GM19351 (cell line): ENCODE results near the gene CCNT2.
"Not testable (repeated sequence)": the region's sequence is repeated elsewhere in the genome, so short reads cannot be mapped to it uniquely, and the experiment has no call there.

Experiments
- ATAC-seq: cut with Tn5 transposase; IDR thresholded peaks from one replicate; pipeline ENCODE4 v1.9.1; 2021; ENCODE audit warnings: mild to moderate bottlenecking, moderate library complexity; ENCODE audit not compliant: unreplicated experiment

The CCNT2 gene

DNA sequence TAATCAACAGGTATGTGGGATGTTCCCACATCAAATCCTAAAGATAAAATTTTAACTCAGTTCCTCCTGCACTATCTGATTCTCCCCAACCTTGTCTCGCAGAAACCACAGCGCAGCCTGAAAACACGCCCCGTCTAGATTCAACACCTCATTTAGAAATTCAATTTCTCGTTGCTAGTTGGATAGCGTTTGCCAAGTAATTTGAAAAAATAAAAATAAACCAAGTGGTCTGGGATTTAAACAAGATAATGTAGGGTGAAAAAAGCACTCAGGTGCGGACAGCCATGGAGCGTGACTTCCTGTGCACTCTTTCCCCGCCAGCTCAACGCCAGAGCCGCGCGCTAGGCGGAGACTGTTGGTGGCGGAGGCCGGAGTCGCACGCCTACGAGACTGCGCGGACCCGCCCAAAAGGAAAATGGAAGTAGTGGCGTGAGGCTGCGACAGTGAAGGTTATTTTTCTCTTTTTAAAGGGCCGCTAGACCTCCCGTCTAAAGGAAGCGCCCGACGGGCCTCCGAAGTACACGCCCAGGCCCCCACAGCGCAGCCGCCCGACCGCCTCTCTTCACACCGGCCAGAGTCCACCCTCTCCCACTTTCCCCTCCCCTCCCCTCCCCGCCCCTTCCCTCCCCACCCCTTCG lies 615 bp upstream of the CCNT2 start:
- ATAC-seq, result peak; percentile 71

DNA sequence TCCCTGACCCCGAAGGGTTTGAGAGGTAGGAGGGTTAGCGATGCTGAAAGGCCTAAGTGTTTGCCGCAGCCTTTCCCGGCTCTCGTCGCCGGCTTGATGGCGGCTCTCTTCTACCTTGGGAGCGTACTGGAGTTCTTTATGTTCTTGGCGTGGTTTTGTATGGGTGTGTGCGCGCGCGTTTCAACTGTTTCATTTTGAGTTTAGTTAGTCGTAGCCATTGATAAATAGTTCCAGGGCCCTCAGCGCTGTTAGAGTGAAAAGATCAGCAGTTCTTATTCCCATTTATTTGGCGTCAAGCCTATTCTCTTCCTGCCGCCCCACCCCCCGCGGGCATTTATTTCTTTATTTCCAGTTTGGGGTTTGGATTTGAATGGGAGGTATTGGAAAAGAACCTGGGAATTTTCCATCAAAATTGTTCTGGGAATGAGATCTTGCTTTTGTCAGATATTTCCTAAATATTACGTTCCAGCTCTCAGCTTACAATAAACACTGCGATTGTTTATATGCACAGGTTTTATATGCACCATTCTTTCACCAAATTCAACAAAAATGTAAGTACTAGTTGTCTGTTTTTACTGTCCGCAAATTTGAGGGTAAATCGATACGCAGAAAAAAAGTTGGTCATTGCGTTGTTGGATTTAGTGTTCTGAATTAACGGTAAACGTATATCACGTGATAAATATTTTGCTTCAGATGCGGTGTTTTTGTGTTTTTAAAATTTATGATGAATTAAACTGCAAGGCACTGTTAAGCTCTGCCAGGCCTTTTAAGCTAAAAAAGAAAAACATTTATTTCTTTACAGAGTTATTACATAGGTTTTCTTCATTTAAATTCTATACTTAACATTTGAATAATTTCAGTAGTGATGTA lies 954 bp downstream of the CCNT2 start:
- ATAC-seq, result no peak

DNA sequence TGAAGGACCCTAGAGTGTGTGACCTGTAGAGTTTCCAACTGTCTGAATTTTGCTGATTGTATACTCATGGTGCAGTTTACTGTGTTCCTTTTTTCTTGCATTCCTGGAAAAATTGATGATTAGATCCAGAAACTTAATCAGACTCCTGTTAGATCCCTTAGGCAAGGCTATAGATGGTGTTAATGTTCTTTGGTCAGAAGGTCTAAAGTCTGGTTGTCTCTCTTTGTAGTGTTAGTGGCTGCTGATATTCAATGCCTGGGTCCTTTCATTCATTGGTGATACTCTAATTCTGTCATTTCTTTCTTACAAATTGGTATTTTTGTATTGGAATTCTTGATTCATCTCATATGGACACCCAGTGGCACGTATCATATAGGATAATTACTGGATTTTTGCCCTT lies 6.3 kb downstream of the CCNT2 start:
- no peak for ATAC-seq

DNA sequence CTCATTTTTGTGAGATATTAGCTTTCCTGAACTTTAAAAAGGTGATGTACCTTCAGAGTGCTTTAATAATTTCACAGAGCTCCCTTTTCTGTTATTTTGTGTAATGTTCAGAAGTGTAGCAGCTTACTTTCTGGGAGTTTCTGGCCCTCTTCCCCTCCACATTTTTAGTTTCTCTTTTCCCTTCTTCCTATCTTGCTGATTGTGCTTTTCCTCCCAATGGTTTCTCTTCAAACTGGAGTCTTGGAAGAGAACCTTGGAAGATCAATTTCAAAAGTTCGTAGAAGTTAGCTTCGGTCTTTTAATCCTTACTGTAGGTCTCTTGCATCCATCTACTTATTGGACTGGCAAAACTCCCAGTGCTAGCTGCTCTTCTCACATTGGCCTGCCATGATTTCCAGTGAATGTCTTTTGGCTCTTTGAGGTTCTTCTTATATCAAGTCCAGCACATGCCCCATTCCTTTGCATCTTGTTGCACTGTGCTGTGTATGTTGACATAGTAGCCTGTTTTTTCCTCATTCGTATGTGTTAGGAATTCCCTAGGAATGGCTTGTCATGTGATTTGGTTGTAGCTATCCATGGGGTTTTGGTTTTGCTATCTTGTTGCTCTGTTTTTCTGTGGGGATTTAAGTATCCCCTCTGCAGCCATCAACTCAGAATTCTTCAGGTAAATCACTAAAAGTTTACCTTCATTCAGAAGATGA lies 7.8 kb downstream of the CCNT2 start:
- no peak for ATAC-seq

DNA sequence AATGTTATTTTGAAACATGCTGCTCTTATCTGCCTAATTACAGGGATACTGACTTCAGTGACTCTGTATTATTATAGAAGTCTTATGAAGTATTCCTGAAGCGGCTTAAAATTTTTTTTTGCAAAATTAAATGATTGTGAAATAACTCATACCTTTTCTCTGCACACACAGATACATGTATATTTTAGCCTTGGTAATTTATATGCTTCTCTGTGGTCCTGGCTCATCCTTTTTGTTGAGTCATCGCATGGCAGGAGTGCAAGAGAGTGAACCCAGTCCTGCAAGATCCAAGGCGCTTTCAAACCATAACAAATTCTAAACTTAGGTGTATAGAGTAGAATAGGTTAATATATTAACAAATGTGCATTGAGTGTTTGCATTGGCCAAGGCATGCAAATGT lies 8.6 kb downstream of the CCNT2 start:
- ATAC-seq, result no peak

DNA sequence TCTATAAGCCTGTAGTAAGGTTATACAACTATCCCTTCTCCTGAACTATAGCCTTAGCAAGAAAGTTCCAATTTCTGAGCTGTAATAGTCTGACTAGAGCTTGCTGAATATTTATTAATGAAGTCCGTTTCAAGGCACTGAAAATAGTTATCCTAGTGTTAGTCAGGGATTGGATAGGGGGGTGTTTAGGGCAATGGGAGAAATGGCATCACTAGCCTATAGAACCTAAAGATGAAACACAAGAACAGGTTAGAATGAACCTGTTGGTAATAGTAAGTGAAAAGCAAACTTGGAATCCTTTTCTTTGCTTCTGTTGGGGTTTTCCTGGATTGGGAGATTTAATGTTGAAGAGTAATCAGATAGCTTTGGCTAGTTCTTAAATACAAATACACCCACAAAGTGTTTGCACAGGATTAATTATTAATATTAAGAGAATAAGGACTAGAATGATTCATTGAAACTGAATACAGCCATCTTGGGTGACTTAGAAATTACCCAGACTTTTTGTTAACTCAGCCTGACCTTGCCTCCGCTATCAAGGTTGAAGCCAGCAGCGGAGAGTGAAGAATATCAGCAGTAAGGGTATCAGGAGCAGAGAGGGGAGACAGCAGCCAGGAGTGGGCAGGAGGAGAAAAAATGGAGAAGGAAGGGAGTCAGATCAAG lies 14.4 kb downstream of the CCNT2 start:
- ATAC-seq, result no peak

DNA sequence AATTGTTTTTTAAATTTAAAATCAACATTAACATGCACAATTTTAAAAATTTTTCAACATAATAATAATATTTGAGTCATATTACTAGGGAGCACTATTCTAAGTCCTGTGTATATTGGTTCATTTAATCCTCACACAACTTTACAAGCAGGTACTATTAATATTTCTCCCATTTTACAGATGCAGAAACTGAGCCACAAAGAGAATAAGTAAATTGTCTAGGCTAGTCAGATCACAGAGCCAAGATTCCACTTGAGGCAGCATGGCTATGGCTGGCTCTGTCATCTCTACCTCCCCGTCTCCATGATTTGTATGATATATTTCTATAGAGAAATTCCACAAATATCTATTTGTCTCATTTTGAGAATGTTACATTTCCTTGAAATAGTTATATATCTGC lies 15.1 kb downstream of the CCNT2 start:
- no peak for ATAC-seq

DNA sequence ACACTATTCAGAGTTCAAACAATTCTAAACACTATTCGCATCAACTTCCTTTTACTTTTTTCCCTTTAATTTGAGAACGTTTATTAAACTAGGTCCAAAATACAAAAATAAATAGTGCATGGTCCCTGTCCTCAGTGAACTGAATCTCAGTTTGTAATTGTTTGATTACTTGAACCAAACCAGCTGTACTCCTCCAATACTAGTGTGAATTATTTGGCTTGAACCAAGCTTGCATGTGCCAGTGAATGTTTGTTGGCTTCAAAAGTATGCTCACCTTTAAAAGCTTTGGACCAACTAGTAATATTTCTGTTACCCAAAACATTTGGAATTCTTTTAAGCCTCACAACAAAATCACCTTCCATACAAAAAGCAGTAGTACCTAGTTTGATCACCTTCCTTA lies 15.5 kb downstream of the CCNT2 start:
- ATAC-seq, result no peak

DNA sequence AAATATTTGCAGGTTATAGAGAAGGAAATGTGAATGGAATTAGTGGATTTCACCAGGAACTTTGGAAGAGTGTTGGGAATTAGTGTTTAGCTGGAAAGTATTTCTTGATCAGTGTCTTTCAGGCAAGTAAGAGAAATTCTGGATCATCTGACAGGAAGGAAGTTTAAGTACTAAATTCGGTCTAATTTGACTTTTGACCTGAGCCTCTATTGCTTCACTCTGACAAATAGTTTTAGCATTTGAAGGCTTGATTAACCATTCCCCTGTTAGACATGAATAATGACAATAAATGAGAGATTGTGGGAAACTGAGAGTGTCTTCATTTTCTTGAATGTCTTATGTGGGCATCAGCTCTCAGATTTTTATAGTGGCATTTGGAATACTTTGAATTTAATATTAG lies 16.0 kb downstream of the CCNT2 start:
- ATAC-seq, result no peak

DNA sequence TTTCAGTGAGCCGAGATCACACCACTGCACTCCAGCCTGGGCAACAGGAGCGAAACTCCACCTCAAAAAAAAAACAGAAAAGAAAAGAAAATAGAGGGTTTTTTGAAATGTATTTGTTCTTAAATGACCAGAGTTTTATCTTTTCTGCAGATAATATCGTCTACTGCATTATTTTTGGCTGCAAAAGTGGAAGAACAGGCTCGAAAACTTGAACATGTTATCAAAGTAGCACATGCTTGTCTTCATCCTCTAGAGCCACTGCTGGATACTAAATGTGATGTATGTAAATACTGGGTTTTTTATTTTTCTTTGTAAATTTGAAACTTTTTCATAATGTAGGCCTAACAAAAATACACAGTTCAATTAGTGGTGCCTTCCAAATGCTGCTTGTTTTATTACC lies 18.1 kb downstream of the CCNT2 start:
- no peak for ATAC-seq

DNA sequence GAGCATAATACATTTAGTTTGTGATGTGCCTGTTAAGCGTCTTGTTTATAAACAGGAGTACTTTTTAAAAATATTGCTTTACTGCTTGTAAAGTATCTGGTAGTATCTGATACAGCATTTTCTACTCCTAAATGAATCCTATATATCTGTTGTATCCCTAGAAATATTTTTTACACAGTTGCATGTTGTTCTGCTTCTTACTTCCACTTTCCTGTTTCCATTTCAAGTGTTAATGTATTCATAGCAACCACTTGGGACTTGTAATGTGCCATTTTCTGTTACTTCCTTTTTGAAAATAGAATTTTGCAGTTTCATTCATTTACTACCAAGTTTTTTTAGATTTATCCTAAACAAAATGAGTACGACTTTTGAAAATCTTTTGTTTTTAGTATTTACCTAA lies 24.9 kb downstream of the CCNT2 start:
- ATAC-seq, result peak; percentile 74

DNA sequence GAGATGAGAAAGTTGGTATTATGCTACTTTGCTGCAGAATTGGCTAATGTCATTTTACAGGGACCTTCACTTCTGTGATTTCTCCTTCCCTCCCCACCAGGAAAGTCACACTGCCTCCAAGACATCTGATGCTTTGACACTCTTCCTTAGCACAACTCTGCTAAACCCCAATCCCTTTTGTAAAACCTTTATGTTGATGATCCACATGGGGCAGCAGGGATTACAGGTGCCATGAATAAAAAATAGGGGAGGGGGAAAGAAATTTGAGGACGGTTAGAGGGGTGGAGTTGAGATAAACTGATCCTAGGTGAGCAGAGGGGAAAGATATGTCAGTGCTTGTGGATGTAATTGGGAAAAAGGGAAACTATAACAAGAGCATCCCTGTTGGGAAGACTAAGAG lies 26.4 kb downstream of the CCNT2 start:
- no peak for ATAC-seq

DNA sequence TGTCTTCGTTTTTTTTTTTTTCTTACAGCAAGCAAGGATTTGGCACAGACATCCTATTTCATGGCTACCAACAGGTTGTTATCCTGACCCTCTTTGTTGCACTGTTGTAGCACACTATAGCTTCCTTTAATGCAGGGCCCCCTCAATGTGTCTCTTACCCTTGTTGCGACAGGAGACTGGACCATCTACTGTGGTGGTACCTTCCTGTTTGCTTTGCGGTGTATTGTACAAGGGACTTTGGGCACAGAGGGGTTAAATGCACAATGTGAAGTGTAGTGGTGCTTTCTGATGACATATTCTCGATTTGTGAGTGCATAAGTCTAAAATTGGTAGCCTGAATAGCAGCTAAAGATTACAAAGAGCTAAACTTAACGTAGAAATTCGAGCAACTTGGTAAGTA lies 27.5 kb downstream of the CCNT2 start:
- no peak for ATAC-seq

DNA sequence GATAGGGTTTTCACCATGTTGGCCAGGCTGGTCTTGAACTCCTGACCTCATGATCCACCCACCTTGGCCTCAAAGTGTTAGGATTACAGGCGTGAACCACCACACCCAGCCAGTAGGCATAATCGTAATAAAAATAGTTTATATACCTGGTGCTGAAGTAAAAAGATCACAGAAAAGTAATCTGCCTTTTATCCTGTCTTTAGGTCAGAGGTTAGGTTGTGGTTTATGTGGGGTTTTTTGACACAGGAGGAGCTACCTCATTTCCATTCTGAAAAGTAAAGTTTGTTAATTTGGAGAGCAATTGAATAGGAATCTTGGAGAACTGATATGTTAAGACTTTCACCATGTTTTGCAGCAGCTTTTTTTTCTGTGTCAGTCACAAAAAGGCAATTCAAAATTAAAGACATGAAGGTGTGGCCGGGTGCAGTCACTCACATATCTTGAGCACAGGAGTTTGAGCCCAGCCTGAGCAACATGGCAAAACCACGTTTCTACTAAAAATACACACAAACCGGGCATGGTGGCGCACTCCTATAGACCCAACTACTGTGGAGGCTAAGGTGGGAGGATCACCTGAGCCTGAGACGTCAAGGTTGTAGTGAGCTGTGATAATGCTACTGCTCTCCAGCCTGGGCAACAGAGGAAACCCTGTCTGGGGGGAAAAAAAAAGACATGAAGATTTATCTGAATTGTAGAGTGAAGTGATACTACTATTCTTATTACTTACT lies 31.5 kb downstream of the CCNT2 start:
- ATAC-seq, result no peak

DNA sequence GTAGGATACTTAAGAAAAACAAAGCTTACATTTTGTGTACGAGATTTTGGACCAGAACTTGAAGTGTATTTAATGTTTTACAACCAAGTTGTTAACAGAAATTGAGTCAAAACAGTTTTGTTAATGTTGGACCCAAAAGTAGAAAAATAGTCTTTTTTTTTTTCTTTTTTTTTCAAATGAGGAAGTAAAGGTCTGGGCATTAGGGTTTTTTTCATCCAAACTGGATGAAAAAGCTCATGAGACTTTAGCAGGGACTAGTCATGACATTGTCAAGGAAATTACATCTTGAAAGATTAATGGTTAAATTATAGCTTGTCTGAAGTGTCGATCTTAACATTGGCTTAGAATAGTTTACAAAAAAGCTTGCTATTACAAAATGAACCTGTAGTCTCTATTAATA lies 32.3 kb downstream of the CCNT2 start:
- ATAC-seq, result no peak

DNA sequence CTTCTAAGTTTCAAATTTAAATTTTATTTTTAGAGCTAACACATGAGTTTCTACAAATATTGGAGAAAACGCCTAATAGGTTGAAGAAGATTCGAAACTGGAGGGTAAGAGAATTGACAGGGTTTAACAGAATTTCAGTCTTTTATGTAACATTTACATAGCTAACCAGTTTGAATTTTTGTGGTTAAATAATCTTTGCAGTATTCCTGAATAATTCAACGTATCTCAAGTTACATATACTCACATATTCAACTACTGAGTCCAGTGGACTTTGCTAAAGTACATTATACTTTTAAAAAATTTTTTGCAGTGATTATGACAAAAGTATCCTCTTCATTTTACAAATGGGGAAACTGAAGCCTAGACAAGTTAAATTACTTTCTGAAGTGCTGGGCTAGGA lies 34.0 kb downstream of the CCNT2 start:
- ATAC-seq, result no peak

DNA sequence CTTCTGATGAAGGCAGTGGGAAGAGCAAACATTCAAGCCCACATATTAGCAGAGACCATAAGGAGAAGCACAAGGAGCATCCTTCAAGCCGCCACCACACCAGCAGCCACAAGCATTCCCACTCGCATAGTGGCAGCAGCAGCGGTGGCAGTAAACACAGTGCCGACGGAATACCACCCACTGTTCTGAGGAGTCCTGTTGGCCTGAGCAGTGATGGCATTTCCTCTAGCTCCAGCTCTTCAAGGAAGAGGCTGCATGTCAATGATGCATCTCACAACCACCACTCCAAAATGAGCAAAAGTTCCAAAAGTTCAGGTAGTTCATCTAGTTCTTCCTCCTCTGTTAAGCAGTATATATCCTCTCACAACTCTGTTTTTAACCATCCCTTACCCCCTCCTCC lies 35.4 kb downstream of the CCNT2 start:
- ATAC-seq, result no peak

DNA sequence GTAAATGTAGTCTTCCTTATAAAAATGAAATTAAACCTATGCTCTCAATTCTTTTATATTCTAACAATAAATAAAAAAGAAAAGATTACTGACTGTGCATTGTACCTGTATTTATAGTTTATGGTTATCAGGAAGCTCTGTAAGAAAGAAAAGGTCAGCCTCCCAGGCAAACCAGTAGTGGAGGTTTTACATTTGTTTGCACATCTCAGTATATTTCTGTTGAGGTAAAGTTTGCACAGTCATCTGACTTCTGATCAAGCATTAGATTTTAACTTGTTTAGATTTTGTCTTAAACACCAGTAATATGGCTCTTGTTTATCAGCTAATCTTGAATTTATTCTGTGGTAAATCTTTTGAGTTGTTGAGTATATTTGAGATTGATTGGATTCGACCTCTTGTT lies 37.1 kb downstream of the CCNT2 start:
- ATAC-seq, result no peak

DNA sequence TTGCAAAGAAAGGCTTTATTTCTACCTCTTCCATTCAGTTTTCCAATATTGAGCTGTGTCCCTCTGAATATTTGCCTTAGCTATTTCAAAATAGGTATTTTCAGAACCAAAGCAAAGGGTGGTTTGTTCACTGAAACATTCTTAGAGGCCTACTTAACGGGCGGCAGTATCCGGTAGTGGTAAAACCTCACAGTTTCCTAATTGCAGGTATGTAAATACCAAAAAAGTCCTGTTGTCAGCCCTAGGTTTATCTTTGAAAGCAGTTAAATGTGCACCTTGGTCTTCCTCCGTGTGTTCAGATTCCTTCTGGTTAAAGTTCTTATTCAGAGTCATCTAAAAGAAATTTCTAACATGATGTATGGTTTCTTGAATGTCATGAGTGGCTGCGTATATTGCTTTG lies 38.9 kb downstream of the CCNT2 start:
- ATAC-seq, result no peak

DNA sequence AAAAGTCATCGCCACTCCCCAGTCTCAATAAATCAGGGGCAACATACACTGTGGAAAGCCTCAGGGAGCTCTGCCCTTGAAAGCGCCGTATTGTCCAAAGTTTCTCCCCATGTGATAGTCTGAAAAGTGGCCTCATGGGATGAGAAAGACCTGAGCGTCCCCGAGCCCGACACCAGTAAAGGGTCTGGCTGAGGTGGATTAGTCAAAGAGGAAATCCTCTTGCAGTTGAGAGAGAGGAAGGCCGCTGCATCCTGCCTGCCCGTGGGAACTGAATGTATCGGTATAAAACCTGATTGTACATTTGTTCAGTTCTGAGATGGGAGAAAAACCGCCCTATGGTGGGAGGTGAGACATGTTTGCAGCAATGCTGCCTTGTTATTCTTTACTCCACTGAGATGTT lies 48.5 kb downstream of the CCNT2 start:
- ATAC-seq, result not testable (repeated sequence)
